HG03565 (cell line): ENCODE data around the gene ISM2.
A peak's percentile ranks its signal among the peaks of the same experiment; 100 is the strongest.

ENCODE experiments used
- ATAC-seq: cut with Tn5 transposase; IDR thresholded peaks from one replicate; pipeline ENCODE4 v1.9.1; 2021; ENCODE audit warnings: mild to moderate bottlenecking, moderate library complexity; ENCODE audit not compliant: unreplicated experiment

ISM2 gene

DNA sequence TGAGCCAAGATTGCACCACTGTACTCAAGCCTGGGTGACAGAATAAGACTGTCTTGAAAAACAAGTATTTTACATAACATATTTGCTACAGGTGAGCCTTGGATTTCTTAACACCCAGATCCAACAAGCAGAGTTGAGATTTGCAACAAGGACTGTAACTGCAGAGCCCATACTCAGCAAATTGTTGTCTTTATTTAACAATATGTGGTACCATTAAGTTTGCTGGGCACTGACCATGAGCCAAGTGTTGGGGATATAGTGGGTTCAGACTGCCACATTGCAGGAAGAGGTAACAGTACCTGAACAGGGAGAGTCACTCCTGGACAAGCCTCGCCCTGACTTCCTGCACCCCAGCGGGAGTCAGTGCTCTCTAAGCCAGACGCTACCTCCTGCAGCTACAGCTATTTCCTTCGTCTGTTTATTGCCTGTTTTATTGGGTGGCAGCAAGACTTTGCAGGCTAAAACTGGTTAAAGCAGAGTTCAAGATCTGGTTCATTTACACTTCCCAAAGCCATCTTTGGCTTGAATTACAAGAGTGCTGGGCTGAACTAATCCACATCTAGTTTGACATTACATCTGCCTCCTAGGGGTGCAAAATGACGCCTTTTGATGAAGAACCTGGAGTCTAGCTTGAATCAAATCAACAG, 28.3 kb downstream of the ISM2 start:
- ATAC-seq, result no peak

GRCh38 chr14:77469539-77469938, 29.1 kb downstream of the ISM2 start:
- no peak for ATAC-seq

GRCh38 chr14:77469067-77469505, 29.5 kb downstream of the ISM2 start:
- ATAC-seq, result no peak

GRCh38 chr14:77467801-77468200, 30.8 kb downstream of the ISM2 start:
- ATAC-seq, result no peak

DNA sequence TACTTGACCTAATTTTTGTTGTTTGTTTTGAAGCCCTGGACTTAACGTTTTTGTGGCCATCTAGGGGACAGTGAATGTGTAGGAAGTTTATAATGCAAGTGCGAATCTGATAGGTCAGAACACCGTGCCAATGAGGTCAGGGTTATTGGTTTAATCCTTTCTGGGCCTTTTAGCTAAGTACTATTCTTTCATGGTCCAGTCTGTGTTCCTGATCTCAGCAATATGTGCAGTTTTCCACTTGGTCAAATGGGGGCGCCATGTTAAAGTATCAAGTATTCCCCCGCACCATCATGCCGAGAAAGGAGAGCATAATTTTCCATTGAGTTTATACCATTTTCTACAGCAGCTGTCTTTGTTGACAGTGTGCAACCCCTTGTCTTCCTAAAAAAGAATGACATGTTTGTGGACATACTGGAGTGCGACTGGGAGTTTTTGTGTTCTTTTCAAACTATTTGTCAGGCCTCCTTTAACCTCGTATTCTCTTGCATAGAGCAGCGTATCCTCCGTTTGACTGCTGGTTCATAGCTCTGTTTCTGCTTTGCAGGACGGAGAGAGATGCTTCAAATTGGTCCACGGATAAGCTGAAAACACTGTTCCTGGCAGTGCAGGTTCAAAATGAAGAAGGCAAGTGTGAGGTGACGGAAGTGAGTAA, 39.4 kb downstream of the ISM2 start:
- no peak for ATAC-seq

DNA sequence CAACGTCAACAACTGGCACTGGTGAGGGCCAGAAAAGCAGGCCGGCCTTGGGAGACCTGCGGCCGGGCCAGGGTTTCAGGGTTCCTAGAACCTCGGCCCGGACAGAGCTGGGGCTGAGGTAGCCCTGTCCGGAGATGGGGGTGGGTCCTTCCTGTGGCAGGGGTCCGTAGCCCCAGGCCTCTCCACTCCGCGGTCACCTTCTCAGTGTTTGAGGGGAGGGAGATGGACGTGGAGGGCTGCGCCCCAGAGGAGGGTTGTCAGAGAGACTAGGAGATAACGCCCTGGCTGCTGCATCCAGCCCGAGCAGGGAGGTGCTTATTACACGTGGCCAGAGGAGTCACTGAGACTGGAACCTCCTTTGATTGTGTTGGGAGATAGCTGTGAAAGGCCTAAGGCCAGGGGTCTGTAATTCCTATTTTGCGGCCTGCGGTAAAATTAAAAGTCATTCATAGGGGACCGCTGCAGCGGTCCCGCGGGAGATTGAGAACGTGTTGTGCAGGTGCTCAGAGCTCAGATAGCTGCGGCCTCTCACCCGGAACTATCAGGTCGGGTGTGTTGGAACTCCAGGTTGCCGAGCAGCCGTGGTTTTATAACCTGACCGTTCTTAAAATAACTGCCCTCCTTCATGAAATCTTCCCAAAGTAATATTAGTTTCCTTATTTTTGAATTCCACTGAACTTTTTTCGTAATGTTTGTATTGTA, 40.2 kb downstream of the ISM2 start:
- peak; percentile 3 for ATAC-seq

DNA sequence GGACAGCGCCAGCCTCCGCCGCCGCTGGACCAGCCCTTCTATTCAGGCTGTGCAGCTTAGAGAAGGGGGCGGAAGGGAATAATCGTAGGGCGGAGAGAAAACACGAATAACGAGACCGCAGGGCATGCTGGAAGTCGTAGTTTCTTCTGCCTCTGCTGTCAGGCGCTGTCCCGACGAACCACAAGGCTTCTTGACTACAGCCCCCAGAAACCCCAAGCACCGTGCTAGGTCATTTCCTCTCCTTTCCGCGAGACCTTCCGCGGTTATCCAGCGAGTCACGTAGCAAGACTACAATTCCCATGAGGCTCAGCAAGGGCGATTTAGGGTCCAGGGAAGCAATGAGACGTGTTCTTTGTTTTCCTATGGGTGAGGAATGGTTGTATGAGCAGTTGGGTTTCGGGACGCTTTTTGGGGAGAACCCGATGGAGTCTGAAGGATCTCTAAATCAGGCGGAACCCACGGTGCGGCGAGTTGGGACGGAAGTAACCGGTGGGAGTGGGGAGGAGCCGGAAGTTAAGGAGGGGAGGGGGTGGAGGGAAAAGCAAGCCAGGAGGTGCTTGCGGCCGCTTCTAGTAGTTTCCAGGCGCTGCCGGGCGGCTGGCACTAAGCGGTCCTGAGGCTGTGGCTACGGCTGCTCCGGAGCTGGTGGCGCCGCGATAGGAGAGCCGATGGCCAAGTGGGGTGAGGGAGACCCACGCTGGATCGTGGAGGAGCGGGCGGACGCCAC, 40.9 kb downstream of the ISM2 start, which contains the start of the genes AHSA1 and VIPAS39:
Gene AHSA1 (plus strand): TSS at position 572 of the 727 bp plus-strand sequence. CDS start 97 bp downstream, at position 669.
Gene VIPAS39 (minus strand): TSS at position 80 of the 727 bp plus-strand sequence. CDS start 3,499 bp downstream, outside the sequence.
- peak; percentile 88 for ATAC-seq

DNA sequence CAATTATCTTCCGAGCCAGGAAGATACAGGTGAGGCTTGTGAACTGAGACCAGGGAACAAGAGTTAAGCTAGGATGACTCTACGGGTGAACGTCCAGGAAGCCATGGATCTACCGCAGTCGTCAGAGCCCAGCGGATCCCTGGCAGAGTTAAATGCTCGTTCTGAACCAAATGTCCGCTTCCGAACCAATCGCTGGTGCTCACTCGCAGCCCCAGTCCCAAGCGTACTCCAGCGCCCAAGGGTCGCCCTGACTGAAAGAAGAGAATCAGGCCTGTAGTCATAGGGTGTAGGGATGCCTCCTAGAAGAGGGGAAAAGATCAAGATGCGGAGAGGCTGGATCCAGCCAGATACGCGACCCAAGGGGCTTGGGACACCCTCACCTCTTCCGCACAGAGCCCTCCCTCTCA, 41.5 kb downstream of the ISM2 start:
- ATAC-seq, result no peak

GRCh38 chr14:77455966-77456640, 42.5 kb downstream of the ISM2 start:
- ATAC-seq, result no peak

DNA sequence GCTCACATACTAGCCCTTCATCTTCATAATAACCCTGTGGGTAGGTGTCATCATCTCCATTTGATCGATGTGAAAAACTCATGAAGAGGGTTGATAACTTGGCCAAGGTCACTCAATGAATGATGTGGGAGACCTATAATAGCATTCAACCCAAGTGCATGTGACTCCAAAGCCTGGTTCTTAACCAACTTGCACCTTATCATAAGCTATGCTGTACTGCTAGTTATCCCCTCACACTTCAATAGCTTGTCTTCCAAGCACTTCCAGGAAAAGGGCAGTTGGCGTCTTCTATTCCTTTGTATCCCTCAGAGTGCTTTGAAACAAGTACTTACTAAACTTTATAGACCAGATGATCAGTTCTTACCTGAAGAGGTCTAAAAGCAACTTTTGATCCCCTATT, 56.4 kb downstream of the ISM2 start:
- no peak for ATAC-seq

DNA sequence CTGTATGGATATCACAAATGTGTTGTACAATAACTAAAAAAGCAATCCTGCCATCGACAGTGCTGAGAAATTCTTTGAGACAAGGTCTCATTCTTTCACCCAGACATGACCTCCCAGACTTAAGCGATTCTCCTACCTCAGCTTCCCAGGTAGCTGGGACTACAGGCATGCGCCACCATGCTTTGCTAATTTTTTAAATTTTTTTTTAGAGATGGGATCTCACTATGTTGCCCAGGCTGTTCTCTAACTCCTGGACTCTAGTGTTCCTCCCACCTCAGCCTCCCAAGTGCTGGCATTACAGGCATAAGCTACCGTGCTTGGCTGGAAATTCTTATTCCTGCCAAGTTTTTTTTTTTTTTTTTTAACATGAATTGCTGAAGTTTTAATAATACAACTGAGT, 58.8 kb downstream of the ISM2 start:
- no peak for ATAC-seq

- ATAC-seq, result no peak
Observed at GRCh38 chr14:77438596-77438995, 60.0 kb downstream of the ISM2 start.

DNA sequence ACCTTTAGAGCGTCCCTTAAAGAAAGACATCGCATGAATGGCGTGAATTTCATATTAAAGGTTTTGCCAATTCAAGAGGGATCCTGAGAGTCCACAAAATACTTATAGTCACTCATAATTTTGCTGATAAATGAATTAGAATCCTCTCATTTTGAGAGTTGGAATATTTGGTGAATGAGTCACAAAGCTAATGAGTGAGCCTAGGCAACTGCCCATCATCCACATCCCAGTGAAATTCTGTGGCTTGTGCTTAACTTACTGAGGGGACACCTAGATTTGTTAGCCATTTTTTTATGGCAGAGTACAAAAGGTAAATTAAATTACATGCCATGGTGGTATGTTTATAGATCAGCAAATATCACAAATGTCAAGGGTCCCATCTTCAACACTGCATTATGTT, 62.6 kb downstream of the ISM2 start:
- ATAC-seq, result no peak

DNA sequence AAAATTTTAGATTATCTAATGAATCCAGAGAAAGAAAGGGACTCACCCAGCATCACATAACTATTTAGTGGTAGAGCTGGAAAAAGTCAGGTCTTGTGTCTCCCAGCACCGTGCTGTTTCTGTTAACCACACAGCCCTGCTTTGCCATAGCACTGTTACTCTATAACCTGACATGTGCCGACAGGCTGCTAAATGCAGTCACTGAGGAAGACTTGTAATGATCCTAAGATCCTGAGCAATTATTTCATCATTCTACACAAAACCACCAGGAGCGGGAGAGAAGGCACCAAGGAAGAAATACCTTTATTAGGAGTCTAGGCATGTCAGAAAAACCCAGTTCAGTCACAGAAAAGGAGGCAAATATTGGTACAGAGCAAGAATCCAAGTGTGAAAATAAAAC, 72.2 kb downstream of the ISM2 start:
- no peak for ATAC-seq

DNA sequence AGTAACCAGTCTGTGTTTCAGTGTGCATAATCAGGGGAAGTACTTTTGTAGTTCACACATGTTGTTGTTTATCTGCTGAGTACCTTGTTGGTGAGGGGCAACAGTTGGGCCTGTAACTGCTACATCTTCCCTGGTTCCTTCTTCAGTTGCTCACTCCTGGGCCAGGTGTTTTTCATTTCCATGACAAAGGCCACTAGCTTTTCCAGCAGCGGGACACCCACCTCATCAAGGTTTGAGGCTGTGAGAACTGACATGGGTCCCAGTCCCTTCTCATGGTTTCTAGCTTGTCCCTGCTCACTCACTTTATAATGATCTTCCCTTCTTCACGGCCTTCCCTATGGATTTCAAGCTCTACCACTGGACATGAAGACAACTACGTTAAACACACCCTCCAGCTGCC, 73.8 kb downstream of the ISM2 start:
- ATAC-seq, result no peak
